ENCODE results near the gene LIPJ. TPM values are rescaled to one million over a fixed set of nuclear protein-coding genes. Genes with fewer than 3 reads are reported as not detected.

The LIPJ gene
- total and polyA plus RNA-seq, 2 donors (not counting 1 experiment from before 2014, with no cell fraction given) = under 0.01 TPM; not detected in 1

GRCh38 chr10:88565072-88565471 lies 21.5 kb upstream of the LIPJ start:
- no peak overlapping the region for H3K27ac ChIP-seq (ENCODE audit: insufficient read depth, low read length)
- H3K36me3 ChIP-seq (ENCODE audit: control insufficient read depth, insufficient read depth, low read length) = no peaks in the 10 kb centered on the region
- no peak for TF ChIP-seq EZH2 (IDR thresholded peaks at IDR 0.05; ENCODE audit: low read length, missing control alignments)
- TF ChIP-seq, protein P1, sequence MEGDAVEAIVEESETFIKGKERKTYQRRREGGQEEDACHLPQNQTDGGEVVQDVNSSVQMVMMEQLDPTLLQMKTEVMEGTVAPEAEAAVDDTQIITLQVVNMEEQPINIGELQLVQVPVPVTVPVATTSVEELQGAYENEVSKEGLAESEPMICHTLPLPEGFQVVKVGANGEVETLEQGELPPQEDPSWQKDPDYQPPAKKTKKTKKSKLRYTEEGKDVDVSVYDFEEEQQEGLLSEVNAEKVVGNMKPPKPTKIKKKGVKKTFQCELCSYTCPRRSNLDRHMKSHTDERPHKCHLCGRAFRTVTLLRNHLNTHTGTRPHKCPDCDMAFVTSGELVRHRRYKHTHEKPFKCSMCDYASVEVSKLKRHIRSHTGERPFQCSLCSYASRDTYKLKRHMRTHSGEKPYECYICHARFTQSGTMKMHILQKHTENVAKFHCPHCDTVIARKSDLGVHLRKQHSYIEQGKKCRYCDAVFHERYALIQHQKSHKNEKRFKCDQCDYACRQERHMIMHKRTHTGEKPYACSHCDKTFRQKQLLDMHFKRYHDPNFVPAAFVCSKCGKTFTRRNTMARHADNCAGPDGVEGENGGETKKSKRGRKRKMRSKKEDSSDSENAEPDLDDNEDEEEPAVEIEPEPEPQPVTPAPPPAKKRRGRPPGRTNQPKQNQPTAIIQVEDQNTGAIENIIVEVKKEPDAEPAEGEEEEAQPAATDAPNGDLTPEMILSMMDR (conservative IDR thresholded peaks at IDR 0.05 in 1 of 2, IDR thresholded peaks at IDR 0.05 in 1 of 2; ENCODE audit: low read depth in 1 of 2, low read length in 2 of 2) = peak in 1 of 2 donors; percentile 46
- no peaks in the 10 kb centered on the region for H3K4me1 ChIP-seq (ENCODE audit: control insufficient read depth, extremely low read depth, insufficient read depth, low read length)
- H3K27me3 ChIP-seq (ENCODE audit: control insufficient read depth, insufficient read depth, low read length) = no peaks in the 10 kb centered on the region
- H3K9ac ChIP-seq (ENCODE audit: insufficient read depth, low read length) = no peak overlapping the region
- no peaks in the 10 kb centered on the region for H4K20me1 ChIP-seq (ENCODE audit: control insufficient read depth, extremely low read depth, insufficient read depth, low read length)
- H3K4me3 ChIP-seq (replicated peaks in 1 of 4; ENCODE audit: control extremely low read depth in 1 of 4, insufficient read depth in 1 of 4, low read depth in 3 of 4, low read length in 4 of 4) = no peak overlapping the region
- no peaks in the 10 kb centered on the region for H3K9me3 ChIP-seq (ENCODE audit: control insufficient read depth, insufficient read depth, low read depth, low read length)
- no peak overlapping the region for H3K4me2 ChIP-seq (ENCODE audit: extremely low read depth, insufficient read depth, low read length)
- peak; percentile 37 to 69 for DNase-seq (ENCODE audit: low read depth in 2 of 2)
- H3K79me2 ChIP-seq (ENCODE audit: control insufficient read depth, insufficient read depth, low read length) = no peaks in the 10 kb centered on the region
- H2AFZ ChIP-seq (ENCODE audit: low read length) = no peak overlapping the region

GRCh38 chr10:88582411-88582805 lies 4.2 kb upstream of the LIPJ start:
- no peak overlapping the region for H3K9ac ChIP-seq (ENCODE audit: insufficient read depth, low read length)
- H3K27ac ChIP-seq (ENCODE audit: insufficient read depth, low read length) = no peak overlapping the region
- H4K20me1 ChIP-seq (ENCODE audit: control insufficient read depth, extremely low read depth, insufficient read depth, low read length) = no peaks in the 10 kb centered on the region
- no peaks in the 10 kb centered on the region for H3K79me2 ChIP-seq (ENCODE audit: control insufficient read depth, insufficient read depth, low read length)
- no peaks in the 10 kb centered on the region for H3K36me3 ChIP-seq (ENCODE audit: control insufficient read depth, insufficient read depth, low read length)
- H2AFZ ChIP-seq (ENCODE audit: low read length) = peak overlapping the region; percentile 83
- peak overlapping the region in 3 of 4 experiments; percentile 34 to 66 (median 62) for H3K4me3 ChIP-seq (replicated peaks in 1 of 4; ENCODE audit: control extremely low read depth in 1 of 4, insufficient read depth in 1 of 4, low read depth in 3 of 4, low read length in 4 of 4)
- peak overlapping the region; percentile 54 for H3K4me2 ChIP-seq (ENCODE audit: extremely low read depth, insufficient read depth, low read length)
- no peaks in the 10 kb centered on the region for H3K9me3 ChIP-seq (ENCODE audit: control insufficient read depth, insufficient read depth, low read depth, low read length)
- H3K4me1 ChIP-seq (ENCODE audit: control insufficient read depth, extremely low read depth, insufficient read depth, low read length) = no peaks in the 10 kb centered on the region
- DNase-seq (ENCODE audit: low read depth in 2 of 2) = no peak
- no peak for TF ChIP-seq EZH2 (IDR thresholded peaks at IDR 0.05; ENCODE audit: low read length, missing control alignments)
- TF ChIP-seq, protein P1 (conservative IDR thresholded peaks at IDR 0.05 in 1 of 2, IDR thresholded peaks at IDR 0.05 in 1 of 2; ENCODE audit: low read depth in 1 of 2, low read length in 2 of 2) = no peak
- H3K27me3 ChIP-seq (ENCODE audit: control insufficient read depth, insufficient read depth, low read length) = no peaks in the 10 kb centered on the region

DNA sequence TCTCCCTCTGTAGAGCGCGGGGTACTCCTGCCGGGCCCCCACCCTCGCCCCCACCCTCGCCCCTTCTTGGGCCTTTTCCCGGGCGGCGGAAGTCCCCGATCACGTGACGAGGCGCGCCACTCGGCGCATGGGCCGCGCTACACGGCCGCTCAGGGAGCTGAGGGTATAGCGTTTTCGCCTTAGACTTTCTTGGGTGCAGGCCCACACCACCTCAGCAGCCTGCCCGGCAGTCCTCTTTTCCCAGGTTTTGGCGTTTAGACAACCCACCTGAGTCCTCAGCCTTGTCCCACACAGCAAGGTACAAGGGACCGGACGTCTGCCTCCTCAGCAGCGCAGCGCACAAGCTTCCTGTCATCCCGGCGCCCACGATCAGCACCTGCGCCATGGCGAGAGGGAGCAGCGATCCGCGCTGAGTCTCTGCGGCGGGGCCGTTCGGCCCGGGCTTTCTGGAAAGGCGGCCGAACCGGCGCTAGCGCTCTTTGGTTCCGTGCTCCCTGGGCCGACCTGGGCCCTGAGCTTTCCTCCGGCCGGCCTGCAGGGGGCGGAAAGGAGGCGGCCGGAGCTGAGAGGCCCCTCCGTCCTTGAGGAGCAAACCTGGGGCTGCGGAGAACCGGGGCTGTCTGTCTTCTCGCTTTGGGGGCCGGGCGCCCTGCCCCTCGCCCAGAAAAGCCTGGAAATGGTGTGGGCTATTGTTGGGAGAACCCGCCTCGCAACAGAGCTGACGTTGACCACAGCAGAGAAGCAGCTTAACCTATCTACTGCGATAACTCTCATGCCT lies 3.6 kb upstream of the LIPJ start, which contains the start of gene RNLS:
TSS of gene RNLS (minus strand) at position 513 of the 778 bp plus-strand sequence.
- no peaks in the 10 kb centered on the region for H3K4me1 ChIP-seq (ENCODE audit: control insufficient read depth, extremely low read depth, insufficient read depth, low read length)
- peak within 1 kb of the TSS; percentile 94 for H3K4me2 ChIP-seq (ENCODE audit: extremely low read depth, insufficient read depth, low read length)
- peak; percentile 65 to 67 for DNase-seq (ENCODE audit: low read depth in 2 of 2)
- peak within 1 kb of the TSS; percentile 77 for H3K27ac ChIP-seq (ENCODE audit: insufficient read depth, low read length)
- no peaks in the 10 kb centered on the region for H3K36me3 ChIP-seq (ENCODE audit: control insufficient read depth, insufficient read depth, low read length)
- H3K79me2 ChIP-seq (ENCODE audit: control insufficient read depth, insufficient read depth, low read length) = no peaks in the 10 kb centered on the region
- no peaks in the 10 kb centered on the region for H3K9me3 ChIP-seq (ENCODE audit: control insufficient read depth, insufficient read depth, low read depth, low read length)
- H3K4me3 ChIP-seq (replicated peaks in 1 of 4; ENCODE audit: control extremely low read depth in 1 of 4, insufficient read depth in 1 of 4, low read depth in 3 of 4, low read length in 4 of 4) = peak within 1 kb of the TSS; percentile 62 to 66 (median 64)
- peak within 1 kb of the TSS; percentile 98 for H2AFZ ChIP-seq (ENCODE audit: low read length)
- TF ChIP-seq, protein P1 (conservative IDR thresholded peaks at IDR 0.05 in 1 of 2, IDR thresholded peaks at IDR 0.05 in 1 of 2; ENCODE audit: low read depth in 1 of 2, low read length in 2 of 2) = peak; percentile 62 to 75
- TF ChIP-seq EZH2 (IDR thresholded peaks at IDR 0.05; ENCODE audit: low read length, missing control alignments) = no peak
- peak within 1 kb of the TSS; percentile 79 for H3K9ac ChIP-seq (ENCODE audit: insufficient read depth, low read length)
- H4K20me1 ChIP-seq (ENCODE audit: control insufficient read depth, extremely low read depth, insufficient read depth, low read length) = no peaks in the 10 kb centered on the region
- H3K27me3 ChIP-seq (ENCODE audit: control insufficient read depth, insufficient read depth, low read length) = no peaks in the 10 kb centered on the region
